H1 (cell line): Measurements from ENCODE around the gene C1GALT1. TPM values are rescaled to one million over a fixed set of nuclear protein-coding genes. Genes with fewer than 3 reads are reported as not detected.
A peak's percentile ranks its signal among the peaks of the same experiment; 100 is the strongest.

Source experiments
- CTCF ChIA-PET: fragments of 300-600 bp; sonication (Branson Sonifier 250); formaldehyde crosslinking; loops from one replicate; lab custom pipeline; 2021; ENCODE audit not compliant: partially characterized antibody; lab: Charles Lee
- POLR2A ChIA-PET: fragments of 300-600 bp; sonication (Branson Sonifier 250); formaldehyde crosslinking; loops from one replicate; lab custom pipeline; 2021; ENCODE audit warnings: inconsistent platforms; ENCODE audit not compliant: partially characterized antibody; lab: Charles Lee
- DNase-seq, 2 experiments: peaks; one replicate each; pipeline versions ENCODE4 v3.0.0 to v3.0.0-alpha.2; 2010 to 2022; ENCODE audit warnings: low spot score in 2 of 2, low read depth in 1 of 2, mixed read lengths in 1 of 2
- FAIRE-seq: peaks from 2 replicates; lab custom pipeline; 2011; peaks lifted over from hg19 to GRCh38; lab: Jason Lieb, UNC
- H2AFZ ChIP-seq: 2 replicates; pipeline ENCODE4 v1.8.1; 2012; ENCODE audit warnings: low read length, inconsistent platforms
- H2AK5ac ChIP-seq: 2 replicates; pipeline ENCODE4 v1.6.1; 2013; ENCODE audit warnings: low read depth, low read length
- H2BK120ac ChIP-seq: replicated peaks from 2 replicates; pipeline ENCODE3; 2013; ENCODE audit warnings: low read depth, low read length, inconsistent platforms
- H2BK12ac ChIP-seq: 2 replicates; pipeline ENCODE4 v1.6.1; 2013; ENCODE audit warnings: low read depth, low read length
- H2BK15ac ChIP-seq: 2 replicates; pipeline ENCODE4 v1.6.1; 2013; ENCODE audit warnings: low read length
- H2BK20ac ChIP-seq: 2 replicates; pipeline ENCODE4 v1.6.1; 2013; ENCODE audit warnings: low read length
- H2BK5ac ChIP-seq: 2 replicates; pipeline ENCODE4 v1.6.1; 2013; ENCODE audit warnings: low read depth, low read length
- H3K14ac ChIP-seq: 2 replicates; pipeline ENCODE4 v1.6.1; 2013; ENCODE audit warnings: inconsistent platforms; ENCODE audit not compliant: insufficient read length
- H3K18ac ChIP-seq: 2 replicates; pipeline ENCODE4 v1.6.1; 2013; ENCODE audit warnings: low read length; ENCODE audit errors: extremely low read depth
- H3K23ac ChIP-seq: 2 replicates; pipeline ENCODE4 v1.6.1; 2013; ENCODE audit warnings: inconsistent platforms; ENCODE audit not compliant: insufficient read length
- H3K23me2 ChIP-seq: 2 replicates; pipeline ENCODE4 v1.6.1; 2013; ENCODE audit warnings: low read depth, low read length
- H3K27ac ChIP-seq: 2 replicates; pipeline ENCODE4 v1.6.1; 2011; ENCODE audit warnings: low read depth, low read length, inconsistent platforms
- H3K27me3 ChIP-seq, 4 experiments: replicated peaks in 1 of 4; 1 replicate in 1 of 4; 2 replicates in 3 of 4; pipeline versions ENCODE4 v1.6.1 to v1.8.1; 2011 to 2013; ENCODE audit warnings: low read length in 3 of 4, mild to moderate bottlenecking in 3 of 4, inconsistent platforms in 2 of 4, mixed read lengths in 2 of 4, moderate library complexity in 1 of 4; ENCODE audit not compliant: control insufficient read depth in 3 of 4, insufficient read depth in 3 of 4; ENCODE audit errors: extremely low read depth in 1 of 4
- H3K36me3 ChIP-seq, 4 experiments: 2 replicates each; pipeline versions ENCODE4 v1.6.1 to v1.8.1; 2011 to 2013; ENCODE audit warnings: mild to moderate bottlenecking in 4 of 4, low read length in 3 of 4, moderate library complexity in 2 of 4, control low read depth in 1 of 4, inconsistent platforms in 1 of 4; ENCODE audit not compliant: insufficient read depth in 4 of 4, control insufficient read depth in 2 of 4
- H3K4ac ChIP-seq: replicated peaks from 2 replicates; pipeline ENCODE3; 2013; ENCODE audit warnings: low read length, low read depth, mixed read lengths, inconsistent platforms; ENCODE audit not compliant: insufficient read length
- H3K4me1 ChIP-seq, 4 experiments: replicated peaks in 1 of 4; 1 replicate in 1 of 4; 2 replicates in 3 of 4; pipeline versions ENCODE4 v1.6.1 to v1.8.1; 2011 to 2013; ENCODE audit warnings: low read length in 3 of 4, inconsistent platforms in 2 of 4, mixed read lengths in 1 of 4; ENCODE audit not compliant: insufficient read depth in 4 of 4, control insufficient read depth in 3 of 4
- H3K4me2 ChIP-seq, 2 experiments: 2 replicates each; pipeline versions ENCODE4 v1.6.1 to v1.8.1; 2011 to 2013; ENCODE audit warnings: low read depth in 2 of 2, low read length in 2 of 2, control low read depth in 1 of 2, inconsistent platforms in 1 of 2, mild to moderate bottlenecking in 1 of 2; ENCODE audit not compliant: insufficient read depth in 1 of 2
- H3K4me3 ChIP-seq, 4 experiments: fragments of 200-600, 300-600 bp in 1 of 4; sonication (generic), shearing (Covaris generic), sonication (Bioruptor Twin) in 1 of 4; 2 replicates each; pipeline versions ENCODE4 v1.5.1 to v1.8.1; 2011 to 2016; ENCODE audit warnings: low read length in 4 of 4, low read depth in 3 of 4, control low read depth in 2 of 4, inconsistent platforms in 2 of 4, mild to moderate bottlenecking in 2 of 4, mixed read lengths in 1 of 4, moderate library complexity in 1 of 4; ENCODE audit not compliant: insufficient read depth in 2 of 4; ENCODE audit errors: extremely low read depth in 1 of 4
- H3K56ac ChIP-seq: replicated peaks from 2 replicates; pipeline ENCODE3; 2013; ENCODE audit warnings: low read depth, mild to moderate bottlenecking, mixed read lengths, low read length, inconsistent platforms; ENCODE audit not compliant: insufficient read length
- H3K79me1 ChIP-seq: 2 replicates; pipeline ENCODE4 v1.6.1; 2013; ENCODE audit warnings: low read depth, low read length, control low read depth
- H3K79me2 ChIP-seq, 2 experiments: 2 replicates each; pipeline versions ENCODE4 v1.6.1 to v1.8.1; 2012 to 2013; ENCODE audit warnings: low read length in 2 of 2, mild to moderate bottlenecking in 2 of 2, inconsistent platforms in 1 of 2; ENCODE audit not compliant: insufficient read depth in 2 of 2, control insufficient read depth in 1 of 2
- H3K9ac ChIP-seq, 4 experiments: replicated peaks in 1 of 4; 1 replicate in 1 of 4; 2 replicates in 3 of 4; pipeline versions ENCODE4 v1.6.1 to v1.8.1; 2011 to 2013; ENCODE audit warnings: low read depth in 3 of 4, low read length in 3 of 4, control low read depth in 2 of 4, mild to moderate bottlenecking in 2 of 4, moderate library complexity in 2 of 4, inconsistent platforms in 1 of 4; ENCODE audit errors: extremely low read depth in 1 of 4
- H3K9me3 ChIP-seq, 2 experiments: 2 replicates each; pipeline versions ENCODE4 v1.6.1 to v1.8.1; 2012 to 2013; ENCODE audit warnings: mild to moderate bottlenecking in 2 of 2, moderate library complexity in 2 of 2, control low read depth in 1 of 2, inconsistent platforms in 1 of 2, low read depth in 1 of 2, low read length in 1 of 2, mixed read lengths in 1 of 2; ENCODE audit not compliant: insufficient read depth in 2 of 2
- H4K20me1 ChIP-seq, 2 experiments: replicated peaks in 1 of 2; 2 replicates each; pipeline versions ENCODE3 to v1.8.1; 2011 to 2013; ENCODE audit warnings: inconsistent platforms in 2 of 2, low read length in 2 of 2, mild to moderate bottlenecking in 1 of 2; ENCODE audit not compliant: insufficient read depth in 2 of 2, control insufficient read depth in 1 of 2
- H4K5ac ChIP-seq: 2 replicates; pipeline ENCODE4 v1.6.1; 2013; ENCODE audit warnings: low read length, low read depth, mixed read lengths, inconsistent platforms; ENCODE audit not compliant: insufficient read length
- H4K8ac ChIP-seq: 2 replicates; pipeline ENCODE4 v1.8.0; 2013; ENCODE audit warnings: mild to moderate bottlenecking, moderate library complexity, low read length, inconsistent platforms; ENCODE audit not compliant: insufficient read depth; ENCODE audit errors: extremely low read depth
- H4K91ac ChIP-seq: replicated peaks from 2 replicates; pipeline ENCODE3; 2013; ENCODE audit warnings: low read length, mixed read lengths, inconsistent platforms; ENCODE audit not compliant: insufficient read length
- ATF3 ChIP-seq: IDR thresholded peaks from 2 replicates; pipeline ENCODE4 v1.6.1; 2011; ENCODE audit warnings: low read depth, mild to moderate bottlenecking, low read length; ENCODE audit not compliant: insufficient read depth
- BACH1 ChIP-seq: IDR thresholded peaks from 2 replicates; pipeline ENCODE4 v1.6.1; 2012; ENCODE audit warnings: low read length, improper control_type of control experiment
- BRCA1 ChIP-seq: IDR thresholded peaks from 2 replicates; pipeline ENCODE4 v1.6.1; 2012; ENCODE audit warnings: low read depth, low read length, improper control_type of control experiment
- CTBP2 ChIP-seq: IDR thresholded peaks from 2 replicates; pipeline ENCODE4 v1.7.0; 2011; ENCODE audit warnings: borderline replicate concordance, mild to moderate bottlenecking, moderate library complexity, mixed read lengths, low read length; ENCODE audit not compliant: insufficient read depth, insufficient read length
- EGR1 ChIP-seq: IDR thresholded peaks from 2 replicates; pipeline ENCODE4 v1.6.1; 2011; ENCODE audit warnings: low read depth, low read length, borderline replicate concordance
- HDAC2 ChIP-seq, 2 experiments: fragments of 300-600 bp in 1 of 2; sonication (generic) in 1 of 2; IDR thresholded peaks; 2 replicates each; pipeline ENCODE4 v1.6.1; 2011 to 2012; ENCODE audit warnings: low read depth in 2 of 2, low read length in 2 of 2, mild to moderate bottlenecking in 2 of 2, moderate library complexity in 2 of 2, borderline replicate concordance in 1 of 2, inconsistent platforms in 1 of 2
- KDM4A ChIP-seq: IDR thresholded peaks from one replicate; pipeline ENCODE4 v1.7.1; 2012; ENCODE audit warnings: low read depth, mild to moderate bottlenecking, moderate library complexity, low read length, inconsistent platforms; ENCODE audit not compliant: severe bottlenecking
- PHF8 ChIP-seq: fragments of 200-600 bp; sonication (generic); conservative IDR thresholded peaks from 2 replicates; pipeline ENCODE4 v1.7.1; 2012; ENCODE audit warnings: low read depth, mild to moderate bottlenecking, inconsistent platforms, low read length, moderate library complexity
- SAP30 ChIP-seq: fragments of 300-600 bp; sonication (generic); IDR thresholded peaks from 2 replicates; pipeline ENCODE4 v1.7.1; 2012; ENCODE audit warnings: low read length, moderate library complexity, mild to moderate bottlenecking, inconsistent platforms; ENCODE audit not compliant: insufficient read depth, insufficient replicate concordance
- SP1 ChIP-seq: IDR thresholded peaks from 2 replicates; pipeline ENCODE4 v1.6.1; 2011; ENCODE audit warnings: low read depth, low read length
- SRF ChIP-seq: IDR thresholded peaks from 2 replicates; pipeline ENCODE4 v1.6.1; 2011; ENCODE audit warnings: mild to moderate bottlenecking, low read depth, low read length, moderate library complexity
- SUZ12 ChIP-seq: fragments of 200-600 bp; sonication (generic); IDR thresholded peaks from 2 replicates; pipeline ENCODE4 v1.6.1; 2012; ENCODE audit warnings: mild to moderate bottlenecking, inconsistent platforms, low read length, moderate library complexity, mixed read lengths
- WGBS, 2 experiments: shearing (Covaris generic) in 1 of 2; methylation state at CpG; one replicate each; pipeline versions ENCODE4 v1.1.6 to v1.1.7; 2013 to 2015; ENCODE audit warnings: low lambda C conversion rate in 2 of 2, mixed read lengths in 2 of 2, inconsistent platforms in 1 of 2, low coverage in 1 of 2, missing lambda C conversion rate in 1 of 2; ENCODE audit not compliant: insufficient replicate concordance in 2 of 2, insufficient coverage in 1 of 2, insufficient read length in 1 of 2; ENCODE audit errors: extremely low coverage in 1 of 2, missing lambda C conversion rate in 1 of 2; 5-methylcytosine and 5-hydroxymethylcytosine counted together
- polyA plus RNA-seq, 7 experiments: library from polyadenylated mRNA; depleted of rRNA in 3 of 7; stranded (reverse) in 5 of 7; unstranded in 2 of 7; fragments of >200 nt in 5 of 7; fragments of 200-250 nt in 2 of 7; gene quantifications; 1 replicate in 5 of 7; 2 replicates in 1 of 7; 4 replicates in 1 of 7; pipeline versions ENCODE4 v1.2.1 to v1.2.3, GENCODE V29; 2011 to 2013; ENCODE audit warnings: missing spikeins in 2 of 7, mixed read lengths in 2 of 7
- total RNA-seq: library from RNA; stranded (reverse); fragmentation: NEBNext Ultra II Directional; extraction: Animal tissue kit (Norgen Biotek cat#: 25700); gene quantifications from 2 replicates; pipeline ENCODE4 v1.2.1, GENCODE V29; 2021

The C1GALT1 gene
- total and polyA plus RNA-seq, 2 of the 8 experiments (the other 6 are each of a cell fraction or from before 2014, with no cell fraction given) = 18.7 to 94.2 TPM

- H3K9me3 ChIP-seq = peaks cover 0 to 6% of the 10 kb centered on the region in 2 experiments; a peak in 1 of 4 replicates
- no peaks in the 10 kb centered on the region for H3K79me1 ChIP-seq
- no peaks in the 10 kb centered on the region for H3K79me2 ChIP-seq
- peak overlapping the region; percentile 55 for H2BK120ac ChIP-seq
- H3K56ac ChIP-seq = no peak overlapping the region
- peak overlapping the region; percentile 87 for H2BK20ac ChIP-seq
- H3K4me1 ChIP-seq = peaks cover 0 to 7% (median 0%) of the 10 kb centered on the region in 4 experiments; a peak in 2 of 7 replicates
- no peak overlapping the region for H3K23ac ChIP-seq
- no peak overlapping the region for H3K4me2 ChIP-seq
- FAIRE-seq = no peak
- no peak for DNase-seq
- H3K27me3 ChIP-seq = no peaks in the 10 kb centered on the region
- H3K4me3 ChIP-seq = no peak overlapping the region
- H2BK5ac ChIP-seq = no peak overlapping the region
- no peak overlapping the region for H2BK15ac ChIP-seq
- no peak overlapping the region for H2AFZ ChIP-seq
- ChIA-PET CTCF (interaction anchor here (1.0 to 1.5 kb wide), 2 partner anchors 72 to 250 kb away, joined by 3 to 11 read pairs; no protein-coding TSS in a partner anchor), POLR2A (interaction anchor here (1.3 kb wide), 1 partner anchor 27 kb away, joined by 3 read pairs; no protein-coding TSS in a partner anchor)
- WGBS, 2 experiments = 69% methylated on average over 2 of the region's 2 CpGs; no CpG with 5 or more reads in 1 of the 2 experiments
- H3K18ac ChIP-seq = peak overlapping the region; percentile 38; the same call in 1 of the 2 replicates
- H4K91ac ChIP-seq = no peak overlapping the region
- no peak overlapping the region for H2BK12ac ChIP-seq
- no peak overlapping the region for H4K8ac ChIP-seq
- no peaks in the 10 kb centered on the region for H3K36me3 ChIP-seq
- H2AK5ac ChIP-seq = no peak overlapping the region
- no peaks in the 10 kb centered on the region for H4K20me1 ChIP-seq
- no peak overlapping the region for H3K14ac ChIP-seq
- no peak overlapping the region for H3K4ac ChIP-seq
- no peaks in the 10 kb centered on the region for H3K23me2 ChIP-seq
- H3K27ac ChIP-seq = no peak overlapping the region
- H4K5ac ChIP-seq = no peak overlapping the region
- H3K9ac ChIP-seq = no peak overlapping the region
- TF ChIP-seq BACH1 (no peak), SUZ12 (no peak), SAP30 (no peak), CTBP2 (no peak), BRCA1 (no peak), HDAC2 (IDR thresholded peaks at IDR 0.05; ENCODE audit: borderline replicate concordance in 1 of 2, low read depth in 2 of 2, low read length in 2 of 2) (no peak), KDM4A (no peak), SP1 (no peak), SRF (no peak), ATF3 (no peak), EGR1 (no peak), PHF8 (no peak)
These were observed 7.2 kb upstream of the C1GALT1 start for GRCh38 chr7:7175075-7175695.
